Progenitor cell of endocrine pancreas (in vitro differentiated cells): ENCODE data around the gene SAP130. TPM values are rescaled to one million over a fixed set of nuclear protein-coding genes. Genes with fewer than 3 reads are reported as not detected.

ENCODE experiments used
- DNase-seq: peaks from one replicate; pipeline ENCODE4 v3.0.0; 2021; ENCODE audit warnings: low spot score; ENCODE audit not compliant: unreplicated experiment
- H3K27ac Mint-ChIP-seq: 2 replicates; pipeline ENCODE4 v1.8.0; 2021; ENCODE audit warnings: mild to moderate bottlenecking, moderate library complexity, mixed read lengths
- H3K27me3 Mint-ChIP-seq: 2 replicates; pipeline ENCODE4 v1.8.0; 2021; ENCODE audit warnings: mixed read lengths
- H3K36me3 Mint-ChIP-seq: 2 replicates; pipeline ENCODE4 v1.8.0; 2022; ENCODE audit warnings: mixed read lengths; ENCODE audit not compliant: insufficient read depth
- H3K4me1 Mint-ChIP-seq: 2 replicates; pipeline ENCODE4 v1.8.0; 2021; ENCODE audit warnings: low read depth, mixed read lengths
- H3K4me3 Mint-ChIP-seq: 2 replicates; pipeline ENCODE4 v1.8.0; 2021; ENCODE audit warnings: low read depth, mild to moderate bottlenecking, moderate library complexity, mixed read lengths
- H3K9me3 Mint-ChIP-seq: 2 replicates; pipeline ENCODE4 v1.8.0; 2021; ENCODE audit warnings: low read depth, mixed read lengths
- CTCF ChIP-seq: fragments of 200-600 bp; sonication (generic); IDR thresholded peaks from one replicate; pipeline ENCODE4 v1.5.0; 2021; ENCODE audit warnings: antibody characterized with exemption, mild to moderate bottlenecking; ENCODE audit not compliant: unreplicated experiment
- total RNA-seq: library from RNA; stranded (reverse); gene quantifications from 2 replicates; pipeline ENCODE4 v1.2.1, GENCODE V29; 2021

SAP130 gene
- total RNA-seq, 1 donor from 2014 or later, result 45.3 TPM

GRCh38 chr2:127945281-127945680 is 82.6 kb downstream of the SAP130 start:
- Mint-ChIP-seq H3K4me3 (no peak overlapping the region), H3K27ac (no peak overlapping the region), H3K4me1 (no peaks in the 10 kb centered on the region), H3K36me3 (peaks cover 40% of the 10 kb centered on the region), H3K9me3 (no peaks in the 10 kb centered on the region), H3K27me3 (no peaks in the 10 kb centered on the region)
- no peak for DNase-seq
- no peak for TF ChIP-seq CTCF

GRCh38 chr2:127943186-127943585 is 84.7 kb downstream of the SAP130 start:
- no peak overlapping the region for H3K27ac Mint-ChIP-seq
- H3K36me3 Mint-ChIP-seq, result peaks cover 31% of the 10 kb centered on the region
- no peak for TF ChIP-seq CTCF
- no peak overlapping the region for H3K4me3 Mint-ChIP-seq
- no peaks in the 10 kb centered on the region for H3K9me3 Mint-ChIP-seq
- no peaks in the 10 kb centered on the region for H3K4me1 Mint-ChIP-seq
- DNase-seq, result no peak
- no peaks in the 10 kb centered on the region for H3K27me3 Mint-ChIP-seq

- Mint-ChIP-seq H3K27me3 (no peaks in the 10 kb centered on the region), H3K4me1 (no peaks in the 10 kb centered on the region), H3K27ac (no peak overlapping the region), H3K36me3 (peaks cover 29% of the 10 kb centered on the region), H3K9me3 (no peaks in the 10 kb centered on the region), H3K4me3 (no peak overlapping the region)
- no peak for TF ChIP-seq CTCF
- no peak for DNase-seq
Observed at GRCh38 chr2:127942002-127942401, 85.9 kb downstream of the SAP130 start.

- Mint-ChIP-seq H3K9me3 (no peaks in the 10 kb centered on the region), H3K4me3 (no peak overlapping the region), H3K27ac (no peak overlapping the region), H3K36me3 (peaks cover 26% of the 10 kb centered on the region), H3K4me1 (no peaks in the 10 kb centered on the region), H3K27me3 (no peaks in the 10 kb centered on the region)
- TF ChIP-seq CTCF, result no peak
- DNase-seq, result no peak
Observed at GRCh38 chr2:127941461-127941860, 86.4 kb downstream of the SAP130 start.

GRCh38 chr2:127940641-127941040 is 87.2 kb downstream of the SAP130 start:
- H3K4me1 Mint-ChIP-seq, result no peaks in the 10 kb centered on the region
- no peak overlapping the region for H3K4me3 Mint-ChIP-seq
- no peak for DNase-seq
- no peak overlapping the region for H3K27ac Mint-ChIP-seq
- no peaks in the 10 kb centered on the region for H3K9me3 Mint-ChIP-seq
- no peaks in the 10 kb centered on the region for H3K27me3 Mint-ChIP-seq
- no peak for TF ChIP-seq CTCF
- H3K36me3 Mint-ChIP-seq, result peaks cover 24% of the 10 kb centered on the region
